Left lung (tissue), 10 donors: ENCODE data around the gene RDM1. TPM values are rescaled to one million over a fixed set of nuclear protein-coding genes. Genes with fewer than 3 reads are reported as not detected.

ENCODE experiments used
- ATAC-seq: fragments of 200-7000 bp; cut with Tn5 transposase; one replicate; pipeline ENCODE4 v1.9.1; 2020; ENCODE audit warnings: moderate library complexity
- DNase-seq, 4 donors: peaks; one replicate each; pipeline ENCODE4 v3.0.0-alpha.2; 2013 to 2020
- H3K27ac ChIP-seq, 2 donors: fragments of 200-600 bp; sonication (generic) in 1 of 2; one replicate each; pipeline versions ENCODE4 v1.5.0 to v1.8.0; 2020 to 2021
- H3K27me3 ChIP-seq, 2 donors: fragments of 200-600 bp; sonication (generic) in 1 of 2; one replicate each; pipeline versions ENCODE4 v1.5.0 to v1.8.0; 2020 to 2021
- H3K36me3 ChIP-seq, 2 donors: fragments of 200-600 bp; sonication (generic) in 1 of 2; one replicate each; pipeline versions ENCODE4 v1.5.0 to v1.8.0; 2020 to 2021
- H3K4me1 ChIP-seq, 2 donors: fragments of 200-600 bp; one replicate each; pipeline ENCODE4 v1.8.0; 2021
- H3K4me3 ChIP-seq, 2 donors: fragments of 200-600 bp; sonication (generic) in 1 of 2; one replicate each; pipeline versions ENCODE4 v1.5.0 to v1.8.0; 2020 to 2021; ENCODE audit warnings: mild to moderate bottlenecking in 1 of 2
- H3K9me3 ChIP-seq, 2 donors: fragments of 200-600 bp; sonication (generic) in 1 of 2; one replicate each; pipeline versions ENCODE4 v1.5.0 to v1.8.0; 2020 to 2021
- CTCF ChIP-seq, 2 donors: fragments of 200-600 bp; sonication (generic) in 1 of 2; IDR thresholded peaks; one replicate each; pipeline versions ENCODE4 v1.5.0 to v1.8.0; 2021; ENCODE audit warnings: antibody characterized with exemption in 2 of 2
- intact Hi-C, 2 donors: fragments of 100-400 bp; cut with DNase I; formaldehyde crosslinking; loops; one replicate each; pipeline versions ENCODE4 v1.11.2 to v1.14.2; 2022
- polyA plus RNA-seq, 6 donors: library from polyadenylated mRNA; unstranded; fragments of 120-200 nt; gene quantifications; one replicate each; pipeline ENCODE4 v1.2.1, GENCODE V29; 2013; ENCODE audit not compliant: insufficient read length in 6 of 6
- total RNA-seq, 2 donors: library from RNA; stranded (reverse); fragmentation: NEBNext Ultra II Directional; extraction: Animal tissue kit (Norgen Biotek cat#: 25700); gene quantifications; one replicate each; pipeline ENCODE4 v1.2.1, GENCODE V29; 2021
- donor health status: DM: no; HTN: yes; CAD: no.
- donor health status: DM: no; HTN: no; CAD: no.

Gene RDM1
- total and polyA plus RNA-seq, 8 donors = 1.8 to 4.2 (median 2.5) TPM; not detected in 1

GRCh38 chr17:35965272-35965671, 34.7 kb upstream of the RDM1 start:
- no peak for ATAC-seq
- TF ChIP-seq CTCF (IDR thresholded peaks at IDR 0.05) = no peak
- DNase-seq = no peak
- Histone ChIP-seq H3K9me3 (no peaks in the 10 kb centered on the region), H3K4me3 (no peak overlapping the region), H3K27ac (no peak overlapping the region), H3K36me3 (no peaks in the 10 kb centered on the region), H3K27me3 (peaks cover 0 to 8% of the 10 kb centered on the region in 2 donors), H3K4me1 (peaks cover 0 to 8% of the 10 kb centered on the region in 2 donors)
- intact Hi-C loops = no loop called here

- H3K27ac ChIP-seq = no peak overlapping the region
- H3K36me3 ChIP-seq = no peaks in the 10 kb centered on the region
- H3K4me1 ChIP-seq = no peaks in the 10 kb centered on the region
- no peak overlapping the region for H3K4me3 ChIP-seq
- intact Hi-C loops = no loop called here
- H3K9me3 ChIP-seq = no peaks in the 10 kb centered on the region
- peaks cover 0 to 8% of the 10 kb centered on the region in 2 donors for H3K27me3 ChIP-seq
- DNase-seq = no peak
- TF ChIP-seq CTCF (IDR thresholded peaks at IDR 0.05) = no peak
- no peak for ATAC-seq
These were observed 33.1 kb upstream of the RDM1 start for GRCh38 chr17:35963663-35964062.

GRCh38 chr17:35953720-35954119, 23.1 kb upstream of the RDM1 start:
- Histone ChIP-seq H3K36me3 (no peaks in the 10 kb centered on the region), H3K27ac (no peak overlapping the region), H3K4me3 (no peak overlapping the region), H3K27me3 (peaks cover 0 to 8% of the 10 kb centered on the region in 2 donors), H3K9me3 (no peaks in the 10 kb centered on the region), H3K4me1 (no peaks in the 10 kb centered on the region)
- ATAC-seq (no peak), DNase-seq (no peak)
- no peak for TF ChIP-seq CTCF (IDR thresholded peaks at IDR 0.05)
- intact Hi-C loops = no loop called here

- intact Hi-C loops = no loop called here
These were observed 18.8 kb upstream of the RDM1 start for GRCh38 chr17:35949401-35949800.

GRCh38 chr17:35948092-35948491, 17.5 kb upstream of the RDM1 start:
- Histone ChIP-seq H3K27me3 (no peaks in the 10 kb centered on the region), H3K4me3 (no peak overlapping the region), H3K36me3 (no peaks in the 10 kb centered on the region), H3K9me3 (no peaks in the 10 kb centered on the region), H3K4me1 (no peaks in the 10 kb centered on the region), H3K27ac (no peak overlapping the region)
- intact Hi-C loops = no loop called here
- ATAC-seq (no peak), DNase-seq (no peak)
- no peak for TF ChIP-seq CTCF (IDR thresholded peaks at IDR 0.05)

More at GRCh38 chr17:35949401-35949800, 18.8 kb upstream of the RDM1 start:
- no peak for TF ChIP-seq CTCF (IDR thresholded peaks at IDR 0.05)
- ATAC-seq (no peak), DNase-seq (no peak)
- no peak overlapping the region for H3K27ac ChIP-seq
- peaks cover 0 to 8% of the 10 kb centered on the region in 2 donors for H3K27me3 ChIP-seq
- H3K9me3 ChIP-seq = no peaks in the 10 kb centered on the region
- no peaks in the 10 kb centered on the region for H3K36me3 ChIP-seq
- no peak overlapping the region for H3K4me3 ChIP-seq
- no peaks in the 10 kb centered on the region for H3K4me1 ChIP-seq
